ENCODE data around the gene PTBP2.

DNA sequence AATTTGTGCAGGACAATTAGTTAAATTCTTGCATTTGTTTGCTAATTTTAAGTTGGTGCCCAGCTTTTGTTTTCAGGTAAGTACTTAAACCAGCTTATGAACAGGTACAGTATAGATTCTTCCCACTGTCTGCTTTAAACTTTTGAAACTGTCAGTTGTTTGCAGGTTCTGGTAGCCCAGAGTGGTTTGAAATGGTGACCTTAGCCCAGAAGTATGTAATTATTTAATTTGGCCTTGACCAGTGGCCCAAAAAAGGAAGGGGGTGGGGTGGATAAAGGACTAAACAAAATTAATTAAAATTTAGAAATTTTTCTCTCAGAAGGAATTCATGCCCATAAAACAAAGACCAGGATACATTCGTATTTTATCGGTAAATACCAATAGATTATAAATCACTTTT is 69.0 kb downstream of the PTBP2 start:
- TF ChIP-seq ZNF274 (IDR thresholded peaks at IDR 0.05; ENCODE audit: low read depth, low read length) (no peak), YY1 (IDR thresholded peaks at IDR 0.05; ENCODE audit: insufficient read depth, insufficient read length) (no peak), SUZ12 (IDR thresholded peaks at IDR 0.05; ENCODE audit: extremely low read depth, insufficient read depth, insufficient read length) (no peak)

All from NT2/D1 (cell line).